DOHH2 (cell line): ENCODE measurements around the gene SLC44A5.

Source experiments
- EZH2phosphoT487 ChIP-seq: fragments of 200-600 bp; sonication (generic); IDR thresholded peaks from 2 replicates; pipeline ENCODE4 v1.6.1; 2017; ENCODE audit warnings: borderline replicate concordance, mild to moderate bottlenecking, antibody characterized with exemption, low read length, moderate library complexity, mixed read lengths
- TF ChIP-seq, protein P1 (sequence below): fragments of 200-600 bp; sonication (generic); IDR thresholded peaks from one replicate; pipeline ENCODE4 v1.5.1; 2014; ENCODE audit warnings: antibody characterized with exemption, mild to moderate bottlenecking, low read depth, low read length; ENCODE audit not compliant: poor library complexity, severe bottlenecking

DNA sequence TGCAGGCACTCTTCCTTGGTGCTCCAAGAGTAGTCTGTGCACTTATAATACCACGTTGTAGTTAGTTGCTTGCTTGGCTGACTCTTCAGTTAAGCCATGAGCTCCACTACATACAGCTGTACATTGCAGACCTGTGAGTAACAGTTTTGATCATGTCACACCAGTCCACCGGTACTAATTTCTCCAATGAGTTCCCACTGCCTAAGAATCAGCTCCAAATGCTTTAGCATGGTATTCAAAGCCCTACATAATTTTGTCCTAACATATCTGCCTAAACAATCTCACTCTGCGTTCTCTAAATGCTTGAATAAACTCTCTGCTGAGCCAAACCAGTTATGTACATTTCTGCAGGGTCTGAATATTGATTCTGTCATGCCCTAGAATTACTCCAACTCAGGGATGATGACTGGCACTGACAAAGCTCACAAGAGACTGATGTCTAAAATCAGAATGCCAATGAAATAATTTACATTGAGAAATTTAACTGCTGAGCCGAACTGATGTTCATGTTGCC, 276.0 kb downstream of the SLC44A5 start:
- TF ChIP-seq, protein P1, sequence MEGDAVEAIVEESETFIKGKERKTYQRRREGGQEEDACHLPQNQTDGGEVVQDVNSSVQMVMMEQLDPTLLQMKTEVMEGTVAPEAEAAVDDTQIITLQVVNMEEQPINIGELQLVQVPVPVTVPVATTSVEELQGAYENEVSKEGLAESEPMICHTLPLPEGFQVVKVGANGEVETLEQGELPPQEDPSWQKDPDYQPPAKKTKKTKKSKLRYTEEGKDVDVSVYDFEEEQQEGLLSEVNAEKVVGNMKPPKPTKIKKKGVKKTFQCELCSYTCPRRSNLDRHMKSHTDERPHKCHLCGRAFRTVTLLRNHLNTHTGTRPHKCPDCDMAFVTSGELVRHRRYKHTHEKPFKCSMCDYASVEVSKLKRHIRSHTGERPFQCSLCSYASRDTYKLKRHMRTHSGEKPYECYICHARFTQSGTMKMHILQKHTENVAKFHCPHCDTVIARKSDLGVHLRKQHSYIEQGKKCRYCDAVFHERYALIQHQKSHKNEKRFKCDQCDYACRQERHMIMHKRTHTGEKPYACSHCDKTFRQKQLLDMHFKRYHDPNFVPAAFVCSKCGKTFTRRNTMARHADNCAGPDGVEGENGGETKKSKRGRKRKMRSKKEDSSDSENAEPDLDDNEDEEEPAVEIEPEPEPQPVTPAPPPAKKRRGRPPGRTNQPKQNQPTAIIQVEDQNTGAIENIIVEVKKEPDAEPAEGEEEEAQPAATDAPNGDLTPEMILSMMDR: no peak
- no peak for TF ChIP-seq EZH2phosphoT487
